ENCODE measurements around the gene STN1.

STN1 gene

GRCh38 chr10:103855852-103856796 is 61.9 kb downstream of the STN1 start:
- no peak overlapping the region for H3K4me3 ChIP-seq (ENCODE audit: low read depth, low read length)
- TF ChIP-seq CTCF (IDR thresholded peaks at IDR 0.05; ENCODE audit: borderline replicate concordance, insufficient read depth, low read depth, low read length), result no peak

- no peak within 1 kb of the TSS for H3K4me3 ChIP-seq (ENCODE audit: low read depth, low read length)
- TF ChIP-seq CTCF (IDR thresholded peaks at IDR 0.05; ENCODE audit: borderline replicate concordance, insufficient read depth, low read depth, low read length), result no peak
Observed at GRCh38 chr10:103855424-103855823, 62.6 kb downstream of the STN1 start, which contains the start of gene SH3PXD2A. Gene SH3PXD2A, minus strand, starts transcription at chr10:103855576. Its CDS starts 310 bp downstream, at chr10:103855266.

- no peak overlapping the region for H3K4me3 ChIP-seq (ENCODE audit: low read depth, low read length)
- no peak for TF ChIP-seq CTCF (IDR thresholded peaks at IDR 0.05; ENCODE audit: borderline replicate concordance, insufficient read depth, low read depth, low read length)
Observed at GRCh38 chr10:103854686-103855391, 63.1 kb downstream of the STN1 start.

- no peak for TF ChIP-seq CTCF (IDR thresholded peaks at IDR 0.05; ENCODE audit: borderline replicate concordance, insufficient read depth, low read depth, low read length)
- no peak overlapping the region for H3K4me3 ChIP-seq (ENCODE audit: low read depth, low read length)
Observed at GRCh38 chr10:103854265-103854685, 63.7 kb downstream of the STN1 start.

GRCh38 chr10:103853428-103854264 is 64.3 kb downstream of the STN1 start:
- H3K4me3 ChIP-seq (ENCODE audit: low read depth, low read length), result no peak overlapping the region
- no peak for TF ChIP-seq CTCF (IDR thresholded peaks at IDR 0.05; ENCODE audit: borderline replicate concordance, insufficient read depth, low read depth, low read length)

- TF ChIP-seq CTCF (IDR thresholded peaks at IDR 0.05; ENCODE audit: borderline replicate concordance, insufficient read depth, low read depth, low read length), result no peak
- no peak overlapping the region for H3K4me3 ChIP-seq (ENCODE audit: low read depth, low read length)
Observed at GRCh38 chr10:103852856-103853255, 65.1 kb downstream of the STN1 start.
